HG02798 (cell line): ENCODE results near the gene HID1.
"Not testable (repeated sequence)": the region's sequence is repeated elsewhere in the genome, so short reads cannot be mapped to it uniquely, and the experiment has no call there.

Experiments used
- ATAC-seq: cut with Tn5 transposase; IDR thresholded peaks from one replicate; pipeline ENCODE4 v1.9.1; 2021; ENCODE audit warnings: mild to moderate bottlenecking; ENCODE audit not compliant: unreplicated experiment, poor library complexity

HID1 gene

GRCh38 chr17:74971069-74971841, 1.3 kb downstream of the HID1 start:
- no peak for ATAC-seq

- no peak for ATAC-seq
Observed at GRCh38 chr17:74970395-74970794, 2.2 kb downstream of the HID1 start.

- ATAC-seq = not testable (repeated sequence)
Observed at GRCh38 chr17:74969501-74969900, 3.1 kb downstream of the HID1 start.

GRCh38 chr17:74968361-74968780, 4.2 kb downstream of the HID1 start:
- ATAC-seq = no peak

- ATAC-seq = no peak
Observed at GRCh38 chr17:74964988-74965622, 7.5 kb downstream of the HID1 start.

- no peak for ATAC-seq
Observed at GRCh38 chr17:74964246-74964761, 8.3 kb downstream of the HID1 start.

GRCh38 chr17:74963656-74964055, 8.9 kb downstream of the HID1 start:
- ATAC-seq = no peak

GRCh38 chr17:74962622-74963394, 9.8 kb downstream of the HID1 start:
- no peak for ATAC-seq

GRCh38 chr17:74961657-74962350, 10.8 kb downstream of the HID1 start:
- peak; percentile 45 for ATAC-seq

- no peak for ATAC-seq
Observed at GRCh38 chr17:74960570-74961342, 11.8 kb downstream of the HID1 start.

- no peak for ATAC-seq
Observed at GRCh38 chr17:74959826-74960515, 12.6 kb downstream of the HID1 start.

GRCh38 chr17:74957935-74958740, 14.4 kb downstream of the HID1 start:
- ATAC-seq = no peak

GRCh38 chr17:74956093-74956492, 16.5 kb downstream of the HID1 start:
- no peak for ATAC-seq

GRCh38 chr17:74954665-74955421, 17.7 kb downstream of the HID1 start:
- no peak for ATAC-seq

GRCh38 chr17:74954115-74954514, 18.4 kb downstream of the HID1 start:
- ATAC-seq = no peak

- no peak for ATAC-seq
Observed at GRCh38 chr17:74953134-74953687, 19.3 kb downstream of the HID1 start.

GRCh38 chr17:74952431-74953133, 20.0 kb downstream of the HID1 start:
- no peak for ATAC-seq
